ENCODE data around the gene INTS15.

The INTS15 gene

DNA sequence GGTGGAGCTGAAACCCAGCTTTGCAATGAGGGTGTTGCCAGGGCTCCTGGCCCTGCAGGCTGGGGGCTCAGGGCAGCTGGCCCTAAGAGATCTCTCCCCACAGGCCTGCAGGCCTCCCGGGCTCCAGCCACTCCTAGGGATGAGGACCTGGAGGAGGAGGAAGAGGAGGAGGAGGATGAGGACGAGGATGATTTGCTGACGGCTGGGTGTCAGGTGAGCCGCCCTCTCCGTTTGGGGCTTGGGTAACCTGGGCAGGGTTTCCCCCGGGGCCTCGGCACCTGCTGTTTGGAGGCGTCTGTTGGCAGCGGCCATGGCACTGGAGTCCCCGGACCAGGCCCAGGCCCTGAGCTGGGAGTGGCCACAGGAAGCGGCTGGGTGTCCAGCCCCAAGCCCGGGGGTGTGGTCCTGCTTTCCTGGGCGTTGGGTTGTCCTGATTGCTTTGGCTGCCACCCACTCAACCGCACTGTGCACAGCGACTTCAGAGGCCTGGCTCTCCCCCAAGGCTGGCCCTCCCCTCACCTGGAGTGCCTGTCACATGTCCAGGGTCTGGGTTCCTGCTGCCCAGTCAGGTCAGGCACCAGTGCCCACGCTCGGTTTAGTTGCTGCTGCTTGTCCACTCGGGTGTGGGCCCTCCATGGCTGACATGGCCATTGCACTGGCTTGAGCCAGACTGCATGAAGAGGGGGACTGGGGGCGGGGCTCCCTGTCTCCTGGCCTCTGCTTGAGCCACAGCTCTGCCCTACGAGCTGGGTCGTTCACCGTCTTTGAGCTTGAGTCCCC, 53.2 kb downstream of the INTS15 start:
- no peak for DNase-seq (ENCODE audit: low read depth)
- TF ChIP-seq, protein P1, sequence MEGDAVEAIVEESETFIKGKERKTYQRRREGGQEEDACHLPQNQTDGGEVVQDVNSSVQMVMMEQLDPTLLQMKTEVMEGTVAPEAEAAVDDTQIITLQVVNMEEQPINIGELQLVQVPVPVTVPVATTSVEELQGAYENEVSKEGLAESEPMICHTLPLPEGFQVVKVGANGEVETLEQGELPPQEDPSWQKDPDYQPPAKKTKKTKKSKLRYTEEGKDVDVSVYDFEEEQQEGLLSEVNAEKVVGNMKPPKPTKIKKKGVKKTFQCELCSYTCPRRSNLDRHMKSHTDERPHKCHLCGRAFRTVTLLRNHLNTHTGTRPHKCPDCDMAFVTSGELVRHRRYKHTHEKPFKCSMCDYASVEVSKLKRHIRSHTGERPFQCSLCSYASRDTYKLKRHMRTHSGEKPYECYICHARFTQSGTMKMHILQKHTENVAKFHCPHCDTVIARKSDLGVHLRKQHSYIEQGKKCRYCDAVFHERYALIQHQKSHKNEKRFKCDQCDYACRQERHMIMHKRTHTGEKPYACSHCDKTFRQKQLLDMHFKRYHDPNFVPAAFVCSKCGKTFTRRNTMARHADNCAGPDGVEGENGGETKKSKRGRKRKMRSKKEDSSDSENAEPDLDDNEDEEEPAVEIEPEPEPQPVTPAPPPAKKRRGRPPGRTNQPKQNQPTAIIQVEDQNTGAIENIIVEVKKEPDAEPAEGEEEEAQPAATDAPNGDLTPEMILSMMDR (IDR thresholded peaks at IDR 0.05; ENCODE audit: control insufficient read depth, insufficient read depth, low read depth, low read length, missing control alignments), result no peak
- H3K4me3 ChIP-seq (ENCODE audit: control insufficient read depth, low read depth, low read length), result no peak overlapping the region

DNA sequence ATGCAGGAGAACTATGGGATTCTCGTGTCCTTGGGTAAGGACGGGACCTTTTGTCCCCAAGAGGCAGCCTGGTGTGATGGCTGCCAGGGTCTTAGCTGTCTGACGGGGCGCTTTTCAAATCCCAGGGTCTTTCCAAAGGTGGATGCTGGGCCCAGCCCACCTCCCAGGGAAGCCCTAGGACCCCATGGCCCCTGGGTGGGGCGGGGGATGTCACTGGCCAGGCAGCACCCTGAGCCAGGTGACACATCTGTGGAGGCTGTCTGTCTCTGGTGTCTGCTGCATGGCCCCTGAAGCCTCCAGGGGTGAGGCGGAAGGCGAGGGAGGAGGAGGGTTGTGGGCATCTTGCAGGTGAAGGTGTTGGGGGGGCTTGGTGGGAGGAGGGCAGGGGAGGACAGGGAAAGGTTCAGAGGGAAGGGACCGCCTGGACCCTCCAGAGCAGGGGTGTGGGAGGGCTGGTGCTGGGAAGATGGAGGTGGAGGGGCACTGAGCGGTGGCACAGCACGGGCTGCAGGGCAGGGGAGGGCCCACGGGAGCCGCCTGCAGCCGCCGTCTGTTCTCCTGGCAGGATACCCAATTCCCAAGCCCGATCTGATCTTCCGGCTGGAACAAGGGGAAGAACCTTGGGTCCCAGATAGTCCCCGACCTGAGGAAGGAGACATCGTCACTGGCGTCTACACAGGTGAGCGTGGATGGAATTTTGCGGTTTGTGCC, 54.2 kb downstream of the INTS15 start:
- TF ChIP-seq, protein P1 (IDR thresholded peaks at IDR 0.05; ENCODE audit: control insufficient read depth, insufficient read depth, low read depth, low read length, missing control alignments), result no peak
- no peak overlapping the region for H3K4me3 ChIP-seq (ENCODE audit: control insufficient read depth, low read depth, low read length)
- DNase-seq (ENCODE audit: low read depth), result no peak

DNA sequence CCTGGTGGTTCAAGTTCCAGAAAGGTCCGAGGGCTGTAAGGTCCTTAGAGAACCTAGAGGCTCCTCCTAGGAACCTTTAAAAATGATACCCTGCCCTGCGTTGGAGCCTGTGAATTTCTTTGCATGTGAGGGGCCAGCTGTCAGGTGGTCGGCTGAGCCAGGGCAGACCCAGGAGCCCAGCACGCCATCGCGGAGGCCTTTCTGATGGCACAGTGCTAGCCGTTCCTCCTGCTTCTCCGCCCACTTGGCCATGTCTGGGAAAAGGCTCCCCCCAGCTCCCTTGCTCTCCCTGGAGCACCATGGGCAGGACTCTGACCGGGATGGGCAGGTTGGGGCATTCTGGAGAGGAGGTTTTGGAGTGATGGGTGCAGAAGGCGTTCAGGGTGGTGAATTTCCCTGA, 54.9 kb downstream of the INTS15 start:
- TF ChIP-seq, protein P1 (IDR thresholded peaks at IDR 0.05; ENCODE audit: control insufficient read depth, insufficient read depth, low read depth, low read length, missing control alignments), result no peak
- DNase-seq (ENCODE audit: low read depth), result no peak
- no peak overlapping the region for H3K4me3 ChIP-seq (ENCODE audit: control insufficient read depth, low read depth, low read length)

DNA sequence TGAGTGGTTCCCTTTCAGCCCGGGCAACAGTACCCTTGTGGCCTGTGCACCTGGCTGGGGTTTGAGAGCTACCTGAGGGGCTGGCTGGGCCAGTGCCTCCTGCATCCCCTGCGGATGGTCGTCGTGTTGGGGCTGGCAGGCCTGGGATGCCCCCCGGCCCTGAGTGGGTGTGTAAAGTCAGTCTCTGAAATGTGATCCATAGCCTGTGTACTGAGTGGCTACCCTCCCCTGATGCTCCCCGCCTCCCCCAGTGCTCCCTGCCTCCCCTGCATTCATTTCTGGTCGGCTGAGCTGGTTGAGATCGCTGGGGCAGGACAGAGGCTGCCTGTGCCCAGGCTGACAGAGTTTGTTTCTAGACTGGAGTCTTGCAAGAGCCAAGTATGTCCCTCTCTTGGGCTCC, 56.6 kb downstream of the INTS15 start:
- TF ChIP-seq, protein P1 (IDR thresholded peaks at IDR 0.05; ENCODE audit: control insufficient read depth, insufficient read depth, low read depth, low read length, missing control alignments), result no peak
- DNase-seq (ENCODE audit: low read depth), result no peak
- H3K4me3 ChIP-seq (ENCODE audit: control insufficient read depth, low read depth, low read length), result no peak overlapping the region

DNA sequence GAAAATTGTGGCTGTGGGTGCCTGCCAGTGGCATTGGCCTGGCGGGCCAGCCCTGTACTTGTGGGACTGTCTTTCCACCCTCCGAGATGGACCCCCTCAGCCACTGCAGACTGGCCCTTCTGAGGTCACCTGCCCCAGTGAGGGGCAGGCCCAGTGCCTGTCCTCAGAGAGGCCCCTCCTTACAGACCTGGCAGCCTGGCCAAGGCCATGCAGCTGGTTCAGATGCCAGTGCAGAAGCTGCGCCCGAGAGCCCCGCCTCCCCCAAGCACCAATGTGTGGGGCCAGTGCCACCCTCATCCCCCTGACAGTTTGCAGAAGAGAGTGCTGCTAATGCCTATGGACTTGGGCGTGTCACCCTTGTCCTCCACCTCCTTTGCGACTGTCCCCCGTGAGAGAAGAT, 57.3 kb downstream of the INTS15 start:
- no peak overlapping the region for H3K4me3 ChIP-seq (ENCODE audit: control insufficient read depth, low read depth, low read length)
- TF ChIP-seq, protein P1 (IDR thresholded peaks at IDR 0.05; ENCODE audit: control insufficient read depth, insufficient read depth, low read depth, low read length, missing control alignments), result no peak
- no peak for DNase-seq (ENCODE audit: low read depth)

DNA sequence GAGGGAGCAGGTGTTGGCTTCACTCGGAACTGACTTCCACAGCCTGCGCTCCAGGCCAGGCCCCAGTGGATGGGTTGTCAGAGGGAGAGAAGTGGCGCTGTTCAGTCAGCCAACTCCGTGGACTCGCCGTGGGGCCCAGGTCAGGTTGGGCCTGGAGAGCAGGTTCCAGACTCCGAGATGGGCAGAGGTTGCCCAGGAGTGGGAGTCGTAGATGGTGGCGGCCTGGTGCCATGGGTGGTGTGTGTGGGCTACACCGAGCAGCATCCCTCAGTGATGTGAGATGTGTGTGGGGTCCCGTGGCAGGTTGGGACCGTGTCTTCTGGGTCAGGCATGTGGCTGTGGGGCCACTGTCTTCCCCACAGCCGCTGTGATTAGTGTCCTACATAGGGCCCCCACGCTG, 57.7 kb downstream of the INTS15 start:
- H3K4me3 ChIP-seq (ENCODE audit: control insufficient read depth, low read depth, low read length), result no peak overlapping the region
- TF ChIP-seq, protein P1 (IDR thresholded peaks at IDR 0.05; ENCODE audit: control insufficient read depth, insufficient read depth, low read depth, low read length, missing control alignments), result no peak
- DNase-seq (ENCODE audit: low read depth), result no peak

Measured in AG09309 (cell line).